ENCODE results near the gene GGCT. TPM values are rescaled to one million over a fixed set of nuclear protein-coding genes. Genes with fewer than 3 reads are reported as not detected.
A peak's percentile ranks its signal among the peaks of the same experiment; 100 is the strongest.
"Not testable (repeated sequence)": the region's sequence is repeated elsewhere in the genome, so short reads cannot be mapped to it uniquely, and the experiment has no call there.

Gene GGCT
- total and polyA plus RNA-seq, 3 donors from 2014 or later, result 14.7 to 21.8 (median 17.8) TPM

DNA sequence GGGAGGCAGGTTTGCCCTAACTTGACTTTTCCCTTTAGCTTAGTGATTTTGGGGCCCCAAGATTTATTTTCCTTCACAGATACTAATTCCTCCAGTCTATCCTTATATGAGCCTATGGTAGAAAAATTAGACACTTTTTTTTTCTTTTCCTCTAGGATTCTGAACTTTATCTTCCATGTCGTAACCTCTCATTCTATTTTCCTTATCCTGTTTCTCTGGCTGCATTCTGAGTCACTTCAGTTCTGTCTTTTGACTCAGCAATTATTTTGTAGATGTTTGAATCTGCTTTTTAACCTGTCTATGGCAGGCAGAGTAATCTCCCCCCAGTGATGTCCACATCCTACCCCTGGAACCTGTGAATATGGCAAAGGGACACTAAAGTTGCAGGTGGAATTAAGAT is 19.0 kb downstream of the GGCT start:
- Histone ChIP-seq H3K36me3 (ENCODE audit: low read depth, missing control alignments) (no peaks in the 10 kb centered on the region), H3K4me3 (no peak overlapping the region), H3K27me3 (no peaks in the 10 kb centered on the region), H3K27ac (no peak overlapping the region), H3K4me1 (no peaks in the 10 kb centered on the region), H3K9me3 (no peaks in the 10 kb centered on the region)
- intact Hi-C loops (cut with DNase I; ENCODE audit: low total_unique reads), result no loop called here
- no peak for DNase-seq
- WGBS, 2 donors, result 95% methylated on average over 1 of the region's 1 CpG
- TF ChIP-seq, protein P1, sequence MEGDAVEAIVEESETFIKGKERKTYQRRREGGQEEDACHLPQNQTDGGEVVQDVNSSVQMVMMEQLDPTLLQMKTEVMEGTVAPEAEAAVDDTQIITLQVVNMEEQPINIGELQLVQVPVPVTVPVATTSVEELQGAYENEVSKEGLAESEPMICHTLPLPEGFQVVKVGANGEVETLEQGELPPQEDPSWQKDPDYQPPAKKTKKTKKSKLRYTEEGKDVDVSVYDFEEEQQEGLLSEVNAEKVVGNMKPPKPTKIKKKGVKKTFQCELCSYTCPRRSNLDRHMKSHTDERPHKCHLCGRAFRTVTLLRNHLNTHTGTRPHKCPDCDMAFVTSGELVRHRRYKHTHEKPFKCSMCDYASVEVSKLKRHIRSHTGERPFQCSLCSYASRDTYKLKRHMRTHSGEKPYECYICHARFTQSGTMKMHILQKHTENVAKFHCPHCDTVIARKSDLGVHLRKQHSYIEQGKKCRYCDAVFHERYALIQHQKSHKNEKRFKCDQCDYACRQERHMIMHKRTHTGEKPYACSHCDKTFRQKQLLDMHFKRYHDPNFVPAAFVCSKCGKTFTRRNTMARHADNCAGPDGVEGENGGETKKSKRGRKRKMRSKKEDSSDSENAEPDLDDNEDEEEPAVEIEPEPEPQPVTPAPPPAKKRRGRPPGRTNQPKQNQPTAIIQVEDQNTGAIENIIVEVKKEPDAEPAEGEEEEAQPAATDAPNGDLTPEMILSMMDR (IDR thresholded peaks at IDR 0.05), result no peak
- no peak for TF ChIP-seq POLR2A (IDR thresholded peaks at IDR 0.05)

- H3K9me3 ChIP-seq; intact Hi-C loops (cut with DNase I; ENCODE audit: low total_unique reads); H3K27me3 ChIP-seq; H3K27ac ChIP-seq; H3K36me3 ChIP-seq (ENCODE audit: low read depth, missing control alignments); DNase-seq; H3K4me3 ChIP-seq; H3K4me1 ChIP-seq: not testable (repeated sequence)
- WGBS, 2 donors, result 81 to 93% methylated on average over 8 to 9 of the region's 9 CpGs
These were observed 23.2 kb downstream of the GGCT start for GRCh38 chr7:30481416-30481815.

DNA sequence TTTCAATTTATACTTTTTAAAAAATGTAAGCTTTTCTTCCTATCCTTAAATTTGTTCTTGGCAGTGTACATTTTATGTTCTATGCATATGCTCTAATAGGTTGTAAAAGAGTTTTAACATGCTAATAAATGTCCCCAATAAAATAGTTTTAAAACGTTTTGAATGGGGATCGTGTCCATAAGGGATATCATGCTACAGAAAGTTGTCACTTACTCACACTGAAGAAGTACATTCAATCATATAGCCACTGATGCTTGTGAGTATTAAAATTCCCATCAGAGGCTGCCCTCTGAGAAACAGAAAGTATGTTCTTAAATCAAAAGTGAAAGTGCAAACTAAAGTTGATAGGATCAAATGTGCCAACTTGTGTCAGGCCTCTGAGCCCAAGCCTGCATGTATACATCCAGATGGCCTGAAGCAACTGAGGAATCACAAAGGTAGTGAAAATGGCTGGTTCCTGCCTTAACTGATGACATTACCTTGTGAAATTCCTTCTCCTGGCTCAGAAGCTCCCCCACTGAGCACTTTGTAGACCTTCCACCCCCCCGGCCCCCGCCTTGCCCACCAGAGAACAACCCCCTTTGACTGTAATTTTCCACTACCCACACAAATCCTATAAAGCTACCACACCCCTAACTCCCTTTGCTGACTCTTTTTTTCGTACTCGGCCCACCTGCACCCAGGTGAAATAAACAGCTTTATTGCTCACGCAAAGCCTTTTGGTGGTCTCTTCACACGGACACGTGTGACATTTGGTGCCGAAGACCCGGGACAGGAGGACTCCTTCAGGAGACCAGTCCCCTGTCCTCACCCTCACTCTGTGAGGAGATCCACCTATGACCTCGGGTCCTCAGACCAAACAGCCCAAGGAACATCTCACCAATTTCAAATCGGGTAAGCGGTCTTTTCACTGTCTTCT is 25.2 kb downstream of the GGCT start:
- intact Hi-C loops (cut with DNase I; ENCODE audit: low total_unique reads), result no loop called here
- peak overlapping the region in 1 of 2 donors; percentile 86 for H3K27ac ChIP-seq
- WGBS, 2 donors, result 82 to 83% methylated on average over 14 of the region's 14 CpGs
- H3K4me1 ChIP-seq, result peaks cover 8% of the 10 kb centered on the region
- peak overlapping the region; percentile 58 to 70 for H3K4me3 ChIP-seq
- H3K36me3 ChIP-seq (ENCODE audit: low read depth, missing control alignments), result no peaks in the 10 kb centered on the region
- no peak for TF ChIP-seq POLR2A (IDR thresholded peaks at IDR 0.05)
- TF ChIP-seq, protein P1 (IDR thresholded peaks at IDR 0.05), result no peak
- no peaks in the 10 kb centered on the region for H3K27me3 ChIP-seq
- H3K9me3 ChIP-seq, result no peaks in the 10 kb centered on the region
- no peak for DNase-seq

DNA sequence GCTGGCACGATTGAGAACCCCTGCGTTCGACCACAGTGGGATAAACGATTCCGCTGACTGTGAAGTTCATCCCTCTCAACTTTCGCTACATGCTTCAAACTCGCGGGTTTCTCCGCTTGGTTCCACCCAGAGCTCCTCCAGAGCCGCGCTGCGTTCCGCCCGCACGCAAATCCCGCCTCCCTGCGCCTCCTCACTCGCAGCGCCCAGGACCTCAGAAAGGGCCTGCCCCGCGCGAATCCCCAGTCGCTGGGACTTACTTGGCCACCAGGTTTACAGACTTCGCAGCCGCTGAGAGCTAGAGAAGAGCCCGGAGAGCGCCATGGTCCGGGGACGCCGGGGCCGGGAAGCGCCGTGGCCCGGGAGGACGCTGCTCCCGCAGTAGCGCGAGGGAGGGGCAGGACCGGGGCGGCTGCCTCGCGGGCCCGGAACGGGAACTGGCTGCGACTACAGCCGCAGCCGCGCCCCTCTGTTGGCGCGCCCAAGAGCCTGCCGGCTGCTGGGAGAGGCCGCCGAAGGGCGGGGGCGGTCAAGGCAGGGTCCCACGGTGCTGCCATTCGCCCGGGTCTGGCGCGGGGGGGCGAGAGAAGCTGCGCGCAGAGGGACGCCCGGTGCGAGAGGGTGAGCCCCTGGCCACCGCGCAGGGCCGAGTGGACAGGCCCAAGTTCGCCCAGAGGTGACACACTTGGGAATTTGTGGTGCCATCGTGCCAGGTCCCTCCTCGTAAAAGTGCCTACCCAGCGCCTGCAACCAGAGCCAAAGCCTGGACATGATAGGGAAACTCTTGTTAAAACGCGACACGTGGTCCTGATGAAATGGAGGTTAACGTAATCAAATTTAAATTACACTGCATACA is 26.1 kb downstream of the GGCT start, which contains the start of gene NOD1:
Gene NOD1, minus strand, starts transcription at position 436 of the 853 bp plus-strand sequence. CDS start 21,863 bp downstream, outside the sequence.
- no peaks in the 10 kb centered on the region for H3K27me3 ChIP-seq
- 0 to 1% methylated on average over 9 to 70 of the region's 77 CpGs for WGBS, 2 donors
- no peaks in the 10 kb centered on the region for H3K36me3 ChIP-seq (ENCODE audit: low read depth, missing control alignments)
- TF ChIP-seq, protein P1 (IDR thresholded peaks at IDR 0.05), result no peak
- TF ChIP-seq POLR2A (IDR thresholded peaks at IDR 0.05), result no peak
- H3K4me3 ChIP-seq, result peak within 1 kb of the TSS; percentile 58 to 70
- intact Hi-C loops (cut with DNase I; ENCODE audit: low total_unique reads), result no loop called here
- H3K4me1 ChIP-seq, result peaks cover 8% of the 10 kb centered on the region
- peak; percentile 76 for DNase-seq
- no peaks in the 10 kb centered on the region for H3K9me3 ChIP-seq
- H3K27ac ChIP-seq, result peak within 1 kb of the TSS; percentile 85 to 86

All from testis (tissue), 3 donors.